HCT116 (cell line): Measurements from ENCODE around the gene CDK14.

Source experiments
- CBX3 ChIP-seq: IDR thresholded peaks from 2 replicates; pipeline ENCODE4 v1.6.1; 2012; ENCODE audit warnings: low read depth
- REST ChIP-seq: IDR thresholded peaks from 2 replicates; pipeline ENCODE4 v1.6.1; 2012; ENCODE audit warnings: low read depth

DNA sequence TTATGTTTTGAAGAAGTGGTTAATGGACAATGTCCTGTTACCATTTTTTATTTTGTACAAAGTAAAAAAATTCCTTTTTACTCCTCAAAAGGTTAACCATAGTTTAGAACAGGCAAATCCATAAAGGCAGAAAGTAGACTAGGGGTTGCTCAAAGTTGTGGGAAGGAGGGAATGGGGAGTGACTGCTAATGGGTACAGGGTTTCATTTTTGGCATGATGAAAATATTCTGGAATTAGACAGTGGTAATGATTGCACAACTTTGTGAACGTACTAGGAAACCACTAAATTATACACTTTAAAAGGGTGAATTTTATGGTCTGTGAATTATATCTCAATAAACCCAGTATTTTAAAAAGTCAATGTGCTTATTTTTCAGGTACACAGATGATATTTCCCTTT is 35.4 kb upstream of the CDK14 start:
- no peak for TF ChIP-seq REST
- no peak for TF ChIP-seq CBX3
